GM12878 (cell line): ENCODE results near the gene TLR5. TPM values are rescaled to one million over a fixed set of nuclear protein-coding genes. Genes with fewer than 3 reads are reported as not detected.
"Not testable (repeated sequence)": the region's sequence is repeated elsewhere in the genome, so short reads cannot be mapped to it uniquely, and the experiment has no call there.

Source experiments
- ATAC-seq: fragments of 200-7000 bp; cut with Tn5 transposase; 3 replicates; pipeline ENCODE4 v1.9.1; 2020; ENCODE audit warnings: mild to moderate bottlenecking, moderate library complexity
- BruUV-seq: library from RNA; stranded (reverse); fragments of 400-500 nt; replicated peaks from 2 replicates; lab custom pipeline; 2021; lab: Mats Ljungman, UMichigan
- CTCF ChIA-PET: fragments of 300-600 bp; sonication (Branson Sonifier 250); formaldehyde crosslinking; extraction: SDS; loops from one replicate; lab custom pipeline; 2021; ENCODE audit warnings: inconsistent platforms; lab: Yijun Ruan, JAX
- POLR2A ChIA-PET: fragments of 350-600 bp; formaldehyde crosslinking; extraction: SDS; loops from one replicate; lab custom pipeline; 2021; ENCODE audit warnings: inconsistent platforms; lab: Charles Lee
- RAD21 ChIA-PET: fragments of 300-600 bp; sonication (Branson Sonifier 250); formaldehyde crosslinking; loops from one replicate; lab custom pipeline; 2023; ENCODE audit warnings: antibody characterized with exemption; ENCODE audit not compliant: unreplicated experiment; lab: Charles Lee
- SMC1A ChIA-PET: fragments of 300-600 bp; sonication (Branson Sonifier 250); formaldehyde crosslinking; loops from one replicate; lab custom pipeline; 2023; ENCODE audit not compliant: unreplicated experiment, uncharacterized antibody; lab: Charles Lee
- DNase-seq: peaks from one replicate; pipeline ENCODE4 v3.0.0-alpha.2; 2011; ENCODE audit warnings: low read depth, low spot score
- FAIRE-seq: peaks from 3 replicates; lab custom pipeline; 2011; peaks lifted over from hg19 to GRCh38; lab: Jason Lieb, UNC
- H2AFZ ChIP-seq: 2 replicates; pipeline ENCODE4 v1.6.0; 2011; ENCODE audit warnings: low read depth, low read length, control low read depth; ENCODE audit not compliant: control insufficient read depth
- H3K27ac ChIP-seq: 2 replicates; pipeline ENCODE4 v1.5.1; 2011; ENCODE audit warnings: control low read depth; ENCODE audit not compliant: control insufficient read depth, insufficient read depth
- H3K27me3 ChIP-seq, 2 experiments: replicated peaks in 1 of 2; 2 replicates each; pipeline versions ENCODE4 v1.6.0 to v1.6.1; 2011; ENCODE audit warnings: low read length in 1 of 2; ENCODE audit not compliant: control insufficient read depth in 2 of 2, insufficient read depth in 2 of 2
- H3K36me3 ChIP-seq, 2 experiments: 2 replicates each; pipeline ENCODE4 v1.5.1; 2011; ENCODE audit warnings: low read length in 1 of 2; ENCODE audit not compliant: control insufficient read depth in 2 of 2, insufficient read depth in 2 of 2
- H3K4me1 ChIP-seq: 2 replicates; pipeline ENCODE4 v1.6.1; 2011; ENCODE audit warnings: mild to moderate bottlenecking, low read length, moderate library complexity, mixed read lengths; ENCODE audit not compliant: control insufficient read depth, insufficient read depth
- H3K4me2 ChIP-seq: 2 replicates; pipeline ENCODE4 v1.6.0; 2011; ENCODE audit warnings: control low read depth; ENCODE audit not compliant: control insufficient read depth, insufficient read depth
- H3K4me3 ChIP-seq: fragments of 200-600 bp; sonication (generic); 2 replicates; pipeline ENCODE4 v1.5.1; 2016
- H3K79me2 ChIP-seq: 2 replicates; pipeline ENCODE4 v1.6.0; 2011; ENCODE audit warnings: low read length; ENCODE audit not compliant: control insufficient read depth, insufficient read depth
- H3K9ac ChIP-seq: 2 replicates; pipeline ENCODE4 v1.8.0; 2011; ENCODE audit warnings: low read length, control low read depth, mixed read lengths; ENCODE audit not compliant: control insufficient read depth, insufficient read depth
- H3K9me3 ChIP-seq: replicated peaks from 3 replicates; pipeline ENCODE4 v1.5.1; 2011; ENCODE audit warnings: mild to moderate bottlenecking, low read length; ENCODE audit not compliant: control insufficient read depth, insufficient read depth
- H4K20me1 ChIP-seq: 2 replicates; pipeline ENCODE4 v1.6.0; 2011; ENCODE audit not compliant: control insufficient read depth, insufficient read depth
- CEBPB ChIP-seq, 2 experiments: fragments of 150-350 bp in 1 of 2; IDR thresholded peaks; 2 replicates each; pipeline ENCODE4 v1.6.1; 2012 to 2014; ENCODE audit warnings: low read depth in 2 of 2, low read length in 2 of 2, borderline replicate concordance in 1 of 2, inconsistent platforms in 1 of 2
- RAD21 ChIP-seq: IDR thresholded peaks from 2 replicates; pipeline ENCODE4 v1.6.1; 2011; ENCODE audit warnings: mild to moderate bottlenecking, low read depth, low read length, moderate library complexity; ENCODE audit not compliant: insufficient read depth
- RAD51 ChIP-seq: fragments of 450-650 bp; IDR thresholded peaks from 2 replicates; pipeline ENCODE4 v1.6.1; 2016; ENCODE audit warnings: moderate library complexity, mild to moderate bottlenecking, inconsistent platforms
- SMC3 ChIP-seq: IDR thresholded peaks from 2 replicates; pipeline ENCODE4 v1.6.1; 2011; ENCODE audit warnings: low read length, improper control_type of control experiment, borderline replicate concordance
- WGBS: methylation state at CpG from one replicate; pipeline ENCODE4 v1.1.6; 2016; ENCODE audit warnings: low lambda C conversion rate; ENCODE audit not compliant: insufficient replicate concordance, insufficient coverage; ENCODE audit errors: missing lambda C conversion rate; 5-methylcytosine and 5-hydroxymethylcytosine counted together
- in situ Hi-C: fragments of 300-500 bp; cut with MboI; formaldehyde crosslinking; loops from 9 replicates; pipeline ENCODE4 v1.14.3; 2018; ENCODE audit warnings: mixed read lengths
- intact Hi-C: fragments of 100-400 bp; cut with micrococcal nuclease; formaldehyde crosslinking; loops from one replicate; pipeline ENCODE4 v1.14.2; 2022; ENCODE audit not compliant: unreplicated experiment
- polyA plus RNA-seq, 11 experiments: library from polyadenylated mRNA; depleted of rRNA in 4 of 11; unstranded in 6 of 11; stranded (reverse) in 5 of 11; fragments of >200 nt; fragmentation: Nextera tagmentation in 4 of 11; fragmentation: Illumina TruSeq in 1 of 11; extraction: Ambion mirVana in 4 of 11; extraction: Trizol in 1 of 11; gene quantifications; 1 replicate in 1 of 11; 2 replicates in 10 of 11; pipeline versions ENCODE4 v1.2.1 to v1.2.3, GENCODE V29; 2011 to 2016; ENCODE audit warnings: inconsistent platforms in 2 of 11, missing spikeins in 2 of 11, low read depth in 1 of 11
- total RNA-seq, 4 experiments: library from RNA; depleted of rRNA in 3 of 4; stranded (reverse); fragments of >200 nt in 3 of 4; fragmentation: Illumina TruSeq in 1 of 4; extraction: Trizol in 1 of 4; gene quantifications; 2 replicates each; pipeline versions ENCODE4 v1.2.1 to v1.2.3, GENCODE V29; 2013 to 2021
- TF ChIP-seq, protein P1 (sequence below), 3 experiments: IDR thresholded peaks in 2 of 3; conservative IDR thresholded peaks in 1 of 3; 2 replicates each; pipeline ENCODE4 v1.5.1; 2011; ENCODE audit warnings: low read depth in 3 of 3, low read length in 3 of 3, mild to moderate bottlenecking in 3 of 3, control low read depth in 2 of 3, moderate library complexity in 2 of 3, inconsistent platforms in 1 of 3, mixed read lengths in 1 of 3; ENCODE audit not compliant: control insufficient read depth in 2 of 3, insufficient read depth in 1 of 3; ENCODE audit errors: extremely low read depth in 1 of 3

The TLR5 gene
- total and polyA plus RNA-seq, 10 of the 15 experiments (the other 5 are each of a cell fraction or from before 2014, with no cell fraction given), result 0.34 to 5.3 (median 0.79) TPM

DNA sequence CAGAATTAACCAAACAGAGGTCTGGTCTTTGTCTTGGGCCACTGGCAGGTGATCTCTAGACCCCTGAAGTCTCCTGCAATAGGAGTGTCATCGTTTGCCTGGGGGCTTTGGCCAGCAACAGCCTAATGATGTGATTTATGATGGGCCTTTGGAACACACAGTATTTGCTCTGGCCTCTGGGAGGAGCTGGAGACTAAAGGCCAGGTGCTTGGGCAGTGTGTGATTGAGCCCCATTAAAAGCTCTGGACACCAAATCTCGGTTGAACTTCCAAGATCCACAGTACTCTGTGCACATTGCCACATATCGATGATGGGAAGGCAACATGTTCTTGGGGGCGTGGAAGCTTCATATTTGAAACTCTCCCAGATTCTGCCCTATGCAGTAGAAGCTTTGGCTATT, 32.0 kb upstream of the TLR5 start:
- no peaks in the 10 kb centered on the region for H3K79me2 ChIP-seq
- no peak overlapping the region for H3K9ac ChIP-seq
- in situ Hi-C loops (no loop called here), intact Hi-C loops (loop anchor here (1.0 kb wide), 1 partner anchor 69 kb away; no protein-coding TSS in a partner anchor)
- ChIA-PET POLR2A (interaction anchor here (1.4 kb wide), 2 partner anchors 12 to 15 kb away, joined by 3 to 8 read pairs; no protein-coding TSS in a partner anchor), CTCF (interaction anchor here (0.6 to 4.6 kb wide), 17 partner anchors 8 to 383 kb away, joined by 3 to 62 read pairs (median 4); partner anchors contain the start of gene TLR5), SMC1A (interaction anchor here (0.7 to 5.9 kb wide), 17 partner anchors 8 to 521 kb away, joined by 3 to 47 read pairs (median 4); partner anchors contain the start of gene TLR5), RAD21 (interaction anchor here (0.8 to 3.0 kb wide), 19 partner anchors 13 to 454 kb away, joined by 3 to 19 read pairs (median 4); partner anchors contain the start of gene TLR5)
- no TSS peak for BruUV-seq
- H3K36me3 ChIP-seq, result no peaks in the 10 kb centered on the region
- H3K4me2 ChIP-seq, result no peak overlapping the region
- no peaks in the 10 kb centered on the region; a peak in 1 of 4 replicates for H3K27me3 ChIP-seq
- H4K20me1 ChIP-seq, result no peaks in the 10 kb centered on the region
- H3K27ac ChIP-seq, result no peak overlapping the region
- no peaks in the 10 kb centered on the region for H3K9me3 ChIP-seq
- TF ChIP-seq, protein P1, sequence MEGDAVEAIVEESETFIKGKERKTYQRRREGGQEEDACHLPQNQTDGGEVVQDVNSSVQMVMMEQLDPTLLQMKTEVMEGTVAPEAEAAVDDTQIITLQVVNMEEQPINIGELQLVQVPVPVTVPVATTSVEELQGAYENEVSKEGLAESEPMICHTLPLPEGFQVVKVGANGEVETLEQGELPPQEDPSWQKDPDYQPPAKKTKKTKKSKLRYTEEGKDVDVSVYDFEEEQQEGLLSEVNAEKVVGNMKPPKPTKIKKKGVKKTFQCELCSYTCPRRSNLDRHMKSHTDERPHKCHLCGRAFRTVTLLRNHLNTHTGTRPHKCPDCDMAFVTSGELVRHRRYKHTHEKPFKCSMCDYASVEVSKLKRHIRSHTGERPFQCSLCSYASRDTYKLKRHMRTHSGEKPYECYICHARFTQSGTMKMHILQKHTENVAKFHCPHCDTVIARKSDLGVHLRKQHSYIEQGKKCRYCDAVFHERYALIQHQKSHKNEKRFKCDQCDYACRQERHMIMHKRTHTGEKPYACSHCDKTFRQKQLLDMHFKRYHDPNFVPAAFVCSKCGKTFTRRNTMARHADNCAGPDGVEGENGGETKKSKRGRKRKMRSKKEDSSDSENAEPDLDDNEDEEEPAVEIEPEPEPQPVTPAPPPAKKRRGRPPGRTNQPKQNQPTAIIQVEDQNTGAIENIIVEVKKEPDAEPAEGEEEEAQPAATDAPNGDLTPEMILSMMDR (IDR thresholded peaks at IDR 0.05 in 2 of 3, conservative IDR thresholded peaks at IDR 0.05 in 1 of 3; ENCODE audit: control insufficient read depth in 2 of 3, extremely low read depth in 1 of 3, insufficient read depth in 1 of 3, low read depth in 3 of 3, low read length in 3 of 3), result peak in 2 of 3 experiments; percentile 7 to 41; a peak in 1 of 6 replicates
- no peak for TF ChIP-seq RAD51
- TF ChIP-seq CEBPB (IDR thresholded peaks at IDR 0.05; ENCODE audit: borderline replicate concordance in 1 of 2, low read depth in 2 of 2, low read length in 2 of 2), result no peak
- TF ChIP-seq RAD21, result peak; percentile 19; the same call in 1 of the 2 replicates
- TF ChIP-seq SMC3, result peak; percentile 17; the same call in 1 of the 2 replicates
- no peak for FAIRE-seq
- no peak for DNase-seq
- no peak overlapping the region for H2AFZ ChIP-seq
- peak; percentile 85 for ATAC-seq
- H3K4me3 ChIP-seq, result no peak overlapping the region
- WGBS, result 0% methylated on average over 4 of the region's 4 CpGs
- H3K4me1 ChIP-seq, result no peaks in the 10 kb centered on the region

DNA sequence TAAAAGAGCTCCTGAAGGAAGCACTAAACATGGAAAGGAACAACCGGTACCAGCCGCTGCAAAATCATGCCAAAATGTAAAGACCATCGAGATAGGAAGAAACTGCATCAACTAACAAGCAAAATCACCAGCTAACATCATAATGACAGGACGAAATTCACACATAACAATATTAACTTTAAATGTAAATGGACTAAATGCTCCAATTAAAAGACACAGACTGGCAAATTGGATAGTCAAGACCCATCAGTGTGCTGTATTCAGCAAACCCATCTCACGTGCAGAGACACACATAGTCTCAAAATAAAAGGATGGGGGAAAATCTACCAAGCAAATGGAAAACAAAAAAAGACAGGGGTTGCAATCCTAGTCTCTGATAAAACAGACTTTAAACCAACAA, 26.4 kb upstream of the TLR5 start:
- DNase-seq, ATAC-seq, H3K27ac ChIP-seq, in situ Hi-C loops, H3K79me2 ChIP-seq, H4K20me1 ChIP-seq, H2AFZ ChIP-seq, H3K27me3 ChIP-seq, RAD21 ChIA-PET, CTCF ChIA-PET, BruUV-seq, H3K9ac ChIP-seq, H3K4me2 ChIP-seq, SMC1A ChIA-PET, H3K9me3 ChIP-seq, POLR2A ChIA-PET, H3K4me3 ChIP-seq, H3K4me1 ChIP-seq, FAIRE-seq, H3K36me3 ChIP-seq, intact Hi-C loops: not testable (repeated sequence)
- 17% methylated on average over 5 of the region's 5 CpGs for WGBS
